GM21515 (cell line): ENCODE results near the gene KIFC1.

Experiments used
- ATAC-seq: cut with Tn5 transposase; IDR thresholded peaks from one replicate; pipeline ENCODE4 v1.9.1; 2021; ENCODE audit not compliant: unreplicated experiment

KIFC1 gene

GRCh38 chr6:33424855-33425667 is 33.4 kb downstream of the KIFC1 start:
- ATAC-seq: no peak

- ATAC-seq: peak; percentile 35
Measured at GRCh38 chr6:33425668-33426577, 34.3 kb downstream of the KIFC1 start.

GRCh38 chr6:33426590-33427511 is 35.2 kb downstream of the KIFC1 start:
- ATAC-seq: no peak

GRCh38 chr6:33427585-33428223 is 36.1 kb downstream of the KIFC1 start:
- no peak for ATAC-seq

GRCh38 chr6:33428224-33428965 is 36.8 kb downstream of the KIFC1 start:
- ATAC-seq: no peak

GRCh38 chr6:33428966-33429749 is 37.5 kb downstream of the KIFC1 start:
- no peak for ATAC-seq

- ATAC-seq: no peak
Measured at GRCh38 chr6:33429750-33430052, 38.1 kb downstream of the KIFC1 start.

- ATAC-seq: no peak
Measured at GRCh38 chr6:33430334-33430733, 38.7 kb downstream of the KIFC1 start.

GRCh38 chr6:33430991-33431879 is 39.6 kb downstream of the KIFC1 start:
- ATAC-seq: no peak

GRCh38 chr6:33431880-33432541 is 40.4 kb downstream of the KIFC1 start:
- no peak for ATAC-seq

- no peak for ATAC-seq
Measured at GRCh38 chr6:33432546-33432945, 40.9 kb downstream of the KIFC1 start.

GRCh38 chr6:33433001-33433543 is 41.4 kb downstream of the KIFC1 start:
- ATAC-seq: no peak

- no peak for ATAC-seq
Measured at GRCh38 chr6:33433544-33434191, 42.0 kb downstream of the KIFC1 start.

- ATAC-seq: no peak
Measured at GRCh38 chr6:33434961-33435360, 43.3 kb downstream of the KIFC1 start.

- ATAC-seq: no peak
Measured at GRCh38 chr6:33437666-33438065, 46.0 kb downstream of the KIFC1 start.

- no peak for ATAC-seq
Measured at GRCh38 chr6:33438978-33439594, 47.5 kb downstream of the KIFC1 start.
